Umbilical cord (tissue), 2 donors: ENCODE measurements around the gene WNK3. TPM values are rescaled to one million over a fixed set of nuclear protein-coding genes. Genes with fewer than 3 reads are reported as not detected.

Experiments
- DNase-seq: peaks from one replicate; pipeline ENCODE4 v3.0.0-alpha.2; 2015; ENCODE audit warnings: low spot score
- total RNA-seq: library from RNA; depleted of rRNA; stranded (reverse); fragments of >200 nt; gene quantifications from one replicate; pipeline ENCODE4 v1.2.3, GENCODE V29; 2014; ENCODE audit warnings: low replicate concordance; ENCODE audit not compliant: insufficient read depth

WNK3 gene
- total RNA-seq, 1 donor from 2014 or later, result 4.8 TPM

DNA sequence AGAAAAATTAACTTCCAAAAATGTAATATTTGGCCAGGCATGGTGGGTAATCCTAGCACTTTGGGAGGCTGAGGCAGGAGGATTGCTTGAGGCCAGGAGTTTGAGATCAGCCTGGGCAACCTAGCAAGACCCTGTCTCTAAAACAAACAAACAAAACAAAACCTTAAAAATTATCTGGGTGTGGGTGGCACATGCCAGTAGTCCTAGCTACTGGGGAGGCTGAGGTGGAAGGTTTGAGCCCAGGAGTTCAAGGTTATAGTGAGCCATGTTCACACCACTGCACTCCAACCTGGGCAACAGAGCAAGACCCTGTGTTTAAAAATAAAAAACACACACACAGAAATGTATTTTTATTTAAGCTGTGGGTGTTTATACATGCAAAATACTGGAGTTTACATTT is 186.8 kb downstream of the WNK3 start:
- no peak for DNase-seq

DNA sequence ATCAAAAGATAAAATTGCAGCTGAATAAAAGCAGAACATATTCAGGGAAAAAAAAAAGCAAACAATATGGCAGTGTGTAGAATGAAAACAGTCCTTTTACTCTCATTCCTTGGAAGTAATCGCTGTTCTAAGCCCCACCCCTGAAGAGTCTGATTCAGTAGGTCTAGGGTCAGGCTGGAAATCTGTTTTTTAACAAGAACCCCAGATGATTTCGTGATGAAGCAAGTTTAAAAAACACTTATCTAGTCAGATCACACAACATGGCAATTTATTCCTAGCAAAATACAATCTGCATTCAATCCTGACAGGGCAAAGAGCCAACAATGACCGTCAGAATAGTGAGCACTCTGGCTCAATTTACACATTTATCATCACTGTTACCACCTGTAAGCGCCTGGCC is 190.9 kb downstream of the WNK3 start:
- DNase-seq, result no peak

- DNase-seq, result no peak
Observed at GRCh38 chrX:54157561-54157960, 200.3 kb downstream of the WNK3 start.

Other genes starting within 250 kb of the WNK3 start
- gene FAM120C, start 174.8 kb downstream of the WNK3 start, total RNA-seq, result 6.7 TPM
- gene TSR2, start 82.4 kb upstream of the WNK3 start, total RNA-seq, result 3.9 TPM
- gene FGD1, start 138.2 kb upstream of the WNK3 start, total RNA-seq, result 3.1 TPM
- 16.6 TPM for gene GNL3L, start 172.2 kb upstream of the WNK3 start, total RNA-seq